GM18517 (cell line): ENCODE data around the gene RBM26.

ENCODE experiments used
- ATAC-seq: cut with Tn5 transposase; IDR thresholded peaks from one replicate; pipeline ENCODE4 v1.9.1; 2021; ENCODE audit warnings: mild to moderate bottlenecking, moderate library complexity; ENCODE audit not compliant: unreplicated experiment

The RBM26 gene, protein sequence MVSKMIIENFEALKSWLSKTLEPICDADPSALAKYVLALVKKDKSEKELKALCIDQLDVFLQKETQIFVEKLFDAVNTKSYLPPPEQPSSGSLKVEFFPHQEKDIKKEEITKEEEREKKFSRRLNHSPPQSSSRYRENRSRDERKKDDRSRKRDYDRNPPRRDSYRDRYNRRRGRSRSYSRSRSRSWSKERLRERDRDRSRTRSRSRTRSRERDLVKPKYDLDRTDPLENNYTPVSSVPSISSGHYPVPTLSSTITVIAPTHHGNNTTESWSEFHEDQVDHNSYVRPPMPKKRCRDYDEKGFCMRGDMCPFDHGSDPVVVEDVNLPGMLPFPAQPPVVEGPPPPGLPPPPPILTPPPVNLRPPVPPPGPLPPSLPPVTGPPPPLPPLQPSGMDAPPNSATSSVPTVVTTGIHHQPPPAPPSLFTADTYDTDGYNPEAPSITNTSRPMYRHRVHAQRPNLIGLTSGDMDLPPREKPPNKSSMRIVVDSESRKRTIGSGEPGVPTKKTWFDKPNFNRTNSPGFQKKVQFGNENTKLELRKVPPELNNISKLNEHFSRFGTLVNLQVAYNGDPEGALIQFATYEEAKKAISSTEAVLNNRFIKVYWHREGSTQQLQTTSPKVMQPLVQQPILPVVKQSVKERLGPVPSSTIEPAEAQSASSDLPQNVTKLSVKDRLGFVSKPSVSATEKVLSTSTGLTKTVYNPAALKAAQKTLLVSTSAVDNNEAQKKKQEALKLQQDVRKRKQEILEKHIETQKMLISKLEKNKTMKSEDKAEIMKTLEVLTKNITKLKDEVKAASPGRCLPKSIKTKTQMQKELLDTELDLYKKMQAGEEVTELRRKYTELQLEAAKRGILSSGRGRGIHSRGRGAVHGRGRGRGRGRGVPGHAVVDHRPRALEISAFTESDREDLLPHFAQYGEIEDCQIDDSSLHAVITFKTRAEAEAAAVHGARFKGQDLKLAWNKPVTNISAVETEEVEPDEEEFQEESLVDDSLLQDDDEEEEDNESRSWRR

DNA sequence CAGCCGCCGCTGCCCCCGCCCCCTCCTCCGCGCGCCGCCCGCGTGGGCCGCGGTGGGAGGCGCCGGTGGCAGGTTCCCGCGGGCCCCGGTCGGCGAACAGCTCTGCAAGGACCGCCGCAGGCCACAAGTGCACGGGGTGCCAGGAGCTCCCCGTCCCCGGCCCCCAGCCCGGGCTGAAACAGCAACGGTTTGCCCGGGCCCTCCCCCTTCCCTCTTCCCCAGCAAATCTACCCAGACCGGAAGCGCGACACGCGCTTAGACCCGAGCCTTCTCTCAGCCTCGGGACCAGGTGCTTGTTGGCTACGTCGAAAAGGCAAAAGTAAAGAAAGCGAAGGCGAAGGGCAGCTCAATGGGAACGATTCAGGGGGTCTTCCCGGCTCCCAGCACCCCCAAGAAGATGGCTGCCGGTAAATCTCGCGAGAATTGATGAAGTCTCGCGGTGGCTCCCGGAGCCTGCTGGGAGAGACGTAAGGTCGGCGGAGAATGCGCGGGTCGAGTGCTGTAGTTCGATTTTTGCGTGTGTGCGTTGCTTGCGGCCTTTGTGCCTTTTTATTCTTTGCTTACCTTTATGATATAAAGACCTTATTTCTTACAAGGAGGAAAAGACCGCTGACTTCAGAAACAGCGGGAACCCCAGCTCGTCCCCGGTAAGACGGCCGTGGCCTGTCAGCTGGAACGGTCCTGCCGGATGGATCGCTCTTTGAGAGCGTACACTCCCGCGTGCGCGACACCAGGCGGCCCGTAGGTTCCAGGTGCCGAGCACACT, at the start of gene RBM26:
Gene RBM26, minus strand, starts transcription at position 425 of the 766 bp plus-strand sequence. CDS start 481 bp downstream, outside the sequence.
- peak; percentile 75 for ATAC-seq

DNA sequence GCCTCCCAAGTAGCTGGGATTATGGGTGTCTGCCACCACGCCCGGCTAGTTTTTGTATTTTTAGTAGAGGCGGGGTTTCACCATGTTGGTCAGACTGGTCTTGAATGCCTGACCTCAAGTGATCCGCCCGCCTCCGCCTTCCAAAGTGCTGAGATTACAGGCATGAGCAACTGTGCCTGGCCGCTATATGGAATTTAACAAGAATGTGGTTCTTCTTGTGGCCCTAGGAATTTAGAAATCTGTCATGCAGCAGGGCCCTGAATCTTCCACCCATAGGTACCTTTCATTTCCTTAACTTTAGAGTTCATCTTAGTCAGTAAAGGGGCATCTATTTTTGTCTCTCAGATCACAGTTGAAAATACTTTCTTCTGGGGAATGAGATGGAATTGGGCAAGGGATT, 49.3 kb upstream of the RBM26 start:
- no peak for ATAC-seq

DNA sequence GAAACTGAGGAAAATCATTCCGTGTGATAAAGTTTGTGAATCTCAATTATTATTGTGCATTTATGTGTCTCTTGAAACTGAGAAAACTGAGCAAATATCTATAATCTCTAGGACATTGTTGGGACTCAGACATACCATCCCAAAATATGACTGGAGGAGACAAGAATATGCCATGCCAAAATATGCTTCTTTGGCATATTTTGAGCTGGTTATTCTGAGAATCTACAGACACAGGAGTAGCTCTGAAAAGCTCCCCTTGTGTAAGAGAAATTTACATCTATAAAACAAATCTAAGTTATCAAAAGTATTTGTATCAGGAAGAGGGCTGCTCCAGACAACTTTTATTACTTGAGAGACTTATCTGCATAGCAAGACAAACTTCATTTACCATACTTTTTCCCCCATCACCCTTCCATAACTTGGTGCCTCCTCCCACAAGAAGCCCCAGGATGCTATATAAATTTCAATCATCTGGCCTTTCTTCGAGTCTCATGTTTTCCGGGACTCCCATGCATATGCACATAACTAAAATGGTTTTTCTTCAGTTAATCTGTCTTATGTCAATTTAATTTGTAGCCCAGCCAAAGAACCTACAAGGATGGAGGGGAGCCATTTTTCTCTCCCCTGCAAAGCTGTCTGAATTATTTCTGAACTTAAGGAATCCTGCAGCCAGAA, 46.3 kb upstream of the RBM26 start:
- no peak for ATAC-seq

DNA sequence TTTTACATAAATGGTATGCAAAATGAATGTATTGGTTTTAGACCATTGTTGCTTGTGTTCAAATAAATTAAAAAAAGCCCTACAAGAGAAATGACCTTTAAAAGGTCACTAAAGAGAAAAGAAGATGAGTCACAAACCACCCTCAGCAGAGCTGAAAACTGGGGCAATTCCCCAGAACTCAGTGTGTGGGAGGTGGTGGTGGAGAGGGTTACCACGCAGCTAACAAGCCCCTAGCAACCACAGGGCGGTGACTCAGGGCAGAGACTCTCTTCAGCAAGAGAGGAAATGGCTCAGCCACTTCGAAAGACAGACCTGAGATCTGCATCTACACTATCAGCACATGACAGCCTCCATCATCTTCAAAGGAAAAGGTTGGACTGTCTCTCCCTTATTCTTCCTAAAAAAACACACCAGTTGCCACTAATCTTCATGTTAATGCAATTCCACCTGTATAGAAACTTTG, 45.5 kb upstream of the RBM26 start:
- peak; percentile 97 for ATAC-seq

DNA sequence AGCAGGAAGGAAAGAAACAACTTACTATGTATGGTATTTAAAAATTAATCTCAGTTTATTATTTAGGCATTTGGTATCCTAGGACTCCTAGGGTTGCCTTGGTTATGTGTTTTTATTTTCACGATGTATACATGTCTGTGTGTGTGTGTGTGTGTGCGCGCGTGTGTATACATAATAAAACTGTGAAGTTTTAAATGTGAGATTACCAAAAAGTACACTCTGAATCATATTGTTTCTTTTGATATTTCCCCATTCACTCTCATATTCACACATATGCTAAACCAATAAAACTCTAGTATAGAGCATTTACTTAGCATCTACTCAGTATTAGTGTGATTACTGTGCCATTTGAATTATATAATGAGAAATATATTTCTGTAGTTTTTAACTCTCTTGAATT, 44.1 kb upstream of the RBM26 start:
- no peak for ATAC-seq

DNA sequence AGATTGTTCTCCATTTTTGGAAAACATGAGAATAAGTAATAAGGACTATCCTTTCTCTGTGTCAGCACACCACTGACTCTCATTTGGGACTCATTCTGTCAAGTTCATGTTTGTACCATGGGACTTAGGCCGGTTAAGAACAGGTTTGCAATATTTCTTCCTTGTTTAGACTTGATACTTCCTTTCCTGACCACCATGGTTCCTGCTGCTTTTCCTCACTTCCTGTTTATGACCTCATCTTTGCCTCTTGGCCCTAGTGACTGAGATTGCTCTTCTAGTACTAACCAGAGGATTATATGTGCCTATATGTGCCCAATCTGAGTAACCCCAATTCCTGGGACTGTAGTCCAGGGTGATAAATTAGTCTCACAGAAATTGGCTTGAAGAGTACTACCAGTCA, 42.4 kb upstream of the RBM26 start:
- peak; percentile 41 for ATAC-seq

DNA sequence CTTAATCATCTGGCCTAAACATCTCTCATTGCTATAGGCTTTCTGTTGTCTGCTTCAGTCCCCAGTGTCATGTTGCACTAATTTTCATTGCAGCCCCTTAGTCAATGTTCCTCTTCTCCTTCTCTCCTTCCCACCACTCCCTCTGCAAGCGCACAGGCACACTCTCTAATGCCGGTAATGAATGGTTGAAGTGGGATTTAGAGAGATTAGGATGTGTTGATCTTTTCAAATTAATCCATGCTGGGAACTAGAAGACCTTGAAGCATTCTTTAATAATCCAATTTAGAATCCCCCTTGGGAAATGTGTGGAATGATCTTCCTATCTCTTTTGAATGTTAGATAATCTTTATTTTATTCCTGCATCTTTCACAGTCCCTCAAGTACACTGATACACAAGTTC, 41.7 kb upstream of the RBM26 start:
- ATAC-seq = no peak

DNA sequence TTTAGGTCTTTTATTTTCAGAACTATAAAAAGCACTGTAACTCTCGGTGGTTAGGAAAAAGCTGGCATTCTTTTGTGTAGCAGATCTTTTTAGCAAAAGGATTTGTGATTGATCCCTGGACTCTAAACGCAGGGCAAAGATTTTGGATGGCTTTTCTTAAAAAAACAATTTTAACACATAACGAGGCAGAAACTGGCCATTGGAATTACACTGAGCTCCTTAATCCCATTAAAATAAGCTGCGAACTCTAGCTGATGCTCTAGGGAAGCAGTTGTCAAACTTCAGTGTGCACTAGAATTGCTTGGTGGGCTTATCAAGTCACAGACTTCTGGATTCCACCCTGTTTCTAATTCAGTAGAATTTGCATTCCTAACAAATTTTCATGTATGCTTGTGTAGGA, 41.1 kb upstream of the RBM26 start:
- ATAC-seq = no peak

DNA sequence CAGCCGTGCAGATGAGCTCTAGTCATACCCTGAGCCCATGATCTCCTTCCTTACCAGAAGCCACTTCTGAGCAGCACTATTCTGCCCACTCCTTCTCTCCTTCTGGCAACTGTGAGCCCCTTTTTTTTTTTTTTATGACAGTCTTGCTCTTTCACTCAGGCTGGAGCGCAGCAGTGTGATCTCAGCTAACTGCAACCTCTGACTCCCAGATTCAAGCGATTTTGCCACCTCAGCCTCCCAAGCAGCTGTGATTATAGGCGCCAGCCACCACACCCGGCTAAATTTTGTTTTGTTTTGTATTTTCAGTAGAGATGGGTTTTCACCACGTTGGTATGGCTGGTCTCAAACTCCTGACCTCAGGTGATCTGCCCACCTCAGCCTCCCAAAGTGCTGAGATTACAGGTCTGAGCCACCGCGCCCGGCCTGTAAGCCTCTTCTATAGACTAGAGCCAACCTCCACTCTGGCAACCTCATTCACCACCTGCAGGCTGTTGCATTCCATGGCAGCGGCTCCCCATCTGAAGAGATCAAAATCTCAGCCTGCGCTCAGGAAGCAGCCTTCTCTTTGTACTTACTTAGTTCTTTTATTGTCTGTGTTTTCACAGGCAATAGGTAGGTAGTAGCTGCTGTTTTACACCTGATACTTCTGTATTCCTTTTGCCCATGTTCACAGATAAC, 40.1 kb upstream of the RBM26 start:
- no peak for ATAC-seq

DNA sequence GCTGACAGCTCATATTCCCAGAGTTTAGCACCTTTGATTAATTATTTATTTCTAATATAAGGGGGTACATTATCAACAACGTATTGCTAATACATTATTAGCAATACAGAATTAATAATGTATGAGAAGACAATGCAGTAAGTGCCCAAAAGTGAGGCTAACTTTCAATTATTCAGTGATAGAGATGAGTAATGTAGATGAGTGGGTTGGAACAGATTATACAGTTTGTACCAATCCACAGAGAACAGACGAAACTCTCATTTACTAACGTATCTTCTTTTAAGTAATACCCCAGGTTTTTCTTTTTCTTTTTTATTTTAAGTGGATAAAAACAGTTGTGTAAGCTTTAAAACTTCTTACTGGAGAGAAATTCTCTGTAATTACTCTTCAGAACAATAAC, 36.7 kb upstream of the RBM26 start:
- no peak for ATAC-seq

DNA sequence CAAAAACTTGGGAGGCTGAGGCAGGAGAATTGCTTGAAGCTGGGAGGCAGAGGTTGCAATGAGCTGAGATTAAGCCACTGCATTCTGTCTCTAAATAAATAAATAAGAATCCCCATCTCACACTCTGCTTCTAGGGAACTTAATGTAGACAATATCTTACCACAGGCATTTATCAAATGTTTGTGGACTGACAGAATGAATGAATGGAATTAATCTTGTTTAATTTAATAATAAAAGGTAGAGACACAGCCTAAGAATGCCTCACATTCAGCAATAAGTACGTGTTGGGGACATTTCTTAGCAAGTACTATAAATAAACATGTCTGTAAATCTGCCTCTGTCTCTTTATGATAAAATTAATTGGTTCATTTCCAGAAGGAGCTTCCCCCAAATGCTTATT, 36.2 kb upstream of the RBM26 start:
- no peak for ATAC-seq

DNA sequence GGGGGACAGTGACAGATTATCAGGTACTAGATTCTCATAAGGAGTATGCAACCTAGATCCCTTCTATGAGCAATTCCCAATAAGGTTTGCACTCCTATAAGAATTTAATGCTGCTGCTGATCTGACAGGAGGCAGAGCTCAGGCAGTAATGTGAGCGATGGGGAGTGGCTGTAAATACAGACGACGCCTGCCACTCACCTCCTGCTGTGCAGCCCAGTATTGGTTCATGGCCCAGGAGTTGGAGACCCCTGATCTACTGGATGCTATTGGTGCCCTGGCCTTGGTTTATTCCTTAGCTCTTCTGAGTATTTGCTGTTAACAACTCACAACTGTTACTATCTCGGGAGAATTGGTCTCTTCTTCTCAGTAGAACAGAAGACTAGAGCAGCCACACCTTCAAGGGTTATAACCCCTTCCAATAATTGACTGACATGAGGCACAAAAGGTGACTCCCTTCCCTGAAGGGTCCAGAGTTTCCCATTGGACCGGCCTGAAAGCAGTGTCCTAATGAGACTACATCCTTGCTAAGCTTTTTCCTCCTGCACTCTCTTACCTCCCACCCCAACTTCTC, 35.0 kb upstream of the RBM26 start:
- ATAC-seq = no peak

DNA sequence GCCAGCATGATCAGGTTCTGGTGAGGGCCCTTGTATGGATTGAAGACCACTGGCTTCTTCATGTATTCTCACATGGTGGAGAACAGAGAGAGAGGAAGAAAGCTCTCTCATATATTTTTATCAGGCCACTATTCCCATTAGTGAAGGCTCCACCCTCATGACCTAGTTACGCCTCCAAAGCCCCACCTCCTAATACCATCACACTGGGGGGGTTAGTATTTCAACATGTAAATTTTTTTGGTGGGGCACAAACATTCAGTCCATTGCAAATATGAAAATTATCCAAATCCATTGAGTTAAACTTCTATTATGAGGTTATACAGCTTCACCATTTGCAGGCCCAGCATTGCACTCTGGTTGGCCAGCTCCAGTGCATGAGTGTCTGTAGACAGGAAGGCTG, 33.2 kb upstream of the RBM26 start:
- ATAC-seq = no peak

DNA sequence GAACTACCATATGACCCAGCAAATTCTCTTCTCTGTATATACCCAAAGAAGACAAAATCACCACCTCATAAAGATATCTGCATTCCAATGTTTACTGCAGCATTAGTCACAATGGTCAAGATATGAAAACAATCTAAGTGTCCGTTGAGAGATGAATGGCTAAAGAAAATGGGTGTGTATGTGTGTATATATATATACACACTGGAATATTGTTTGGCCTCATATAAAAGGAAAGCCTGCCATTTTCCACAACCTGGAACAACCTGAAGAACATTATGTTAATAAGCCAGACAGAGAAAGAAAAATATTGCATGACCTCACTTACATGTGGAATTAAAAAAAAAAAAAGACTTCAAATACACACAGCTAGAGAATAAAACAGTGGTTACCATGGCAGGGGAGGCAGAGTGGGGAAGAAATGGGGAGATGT, 29.5 kb upstream of the RBM26 start:
- no peak for ATAC-seq

DNA sequence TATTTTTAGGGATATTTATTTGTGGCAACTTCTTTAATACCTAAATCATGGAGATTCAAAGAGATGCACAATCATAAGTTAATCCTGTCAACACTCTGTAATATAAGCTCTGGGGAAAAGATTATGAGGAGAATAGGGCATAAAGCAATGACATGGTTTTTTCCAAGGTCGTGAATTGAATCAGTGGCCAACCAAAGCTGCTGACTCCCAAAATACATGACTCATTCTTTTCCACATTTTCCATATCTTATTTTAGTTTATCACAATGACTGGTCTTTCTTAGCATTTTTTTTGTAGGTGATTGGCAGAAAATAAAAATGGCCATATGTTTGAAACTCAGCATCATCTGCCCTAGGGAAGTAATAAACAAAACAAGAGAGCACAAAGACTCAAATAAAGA, 28.5 kb upstream of the RBM26 start:
- no peak for ATAC-seq

DNA sequence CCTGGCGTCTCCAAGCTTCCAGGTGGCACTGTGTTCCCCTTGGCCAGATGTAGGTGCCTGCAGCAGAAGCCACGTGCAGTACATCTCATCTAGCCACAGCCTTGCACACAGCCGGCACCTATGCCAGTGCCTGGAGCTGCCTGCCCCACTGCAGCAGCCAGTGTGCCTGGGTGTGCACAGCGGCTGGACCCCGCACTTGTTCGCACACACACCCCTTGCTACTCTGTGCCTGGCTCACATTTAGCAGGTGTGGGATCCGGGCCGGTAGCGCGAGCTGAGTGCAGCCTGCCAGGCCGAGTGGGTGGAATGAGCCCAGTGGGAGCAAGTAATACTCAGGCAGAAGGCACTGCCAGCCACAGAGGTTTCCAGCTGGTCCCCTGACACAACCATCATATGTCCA, 26.9 kb upstream of the RBM26 start:
- ATAC-seq = no peak

DNA sequence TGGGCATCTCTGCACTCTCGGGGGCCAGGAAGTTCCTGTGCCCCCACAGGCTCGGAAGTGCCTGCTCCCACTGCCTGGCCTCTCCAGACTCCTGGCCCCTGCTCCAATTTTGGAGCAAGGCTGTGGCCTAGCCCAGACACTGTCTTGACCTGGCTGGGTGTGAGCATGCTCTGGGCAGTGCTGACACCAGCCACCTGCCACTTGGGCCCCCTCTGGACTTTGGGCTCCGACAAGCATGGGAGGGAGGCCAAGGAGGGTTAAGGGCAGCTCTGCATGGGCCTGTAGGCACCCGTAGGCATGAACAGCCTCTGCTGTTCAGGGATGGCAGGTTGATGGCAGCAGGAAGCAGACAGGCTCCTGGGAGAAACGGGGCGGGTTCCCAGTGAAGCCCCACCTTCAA, 26.0 kb upstream of the RBM26 start:
- ATAC-seq = no peak

DNA sequence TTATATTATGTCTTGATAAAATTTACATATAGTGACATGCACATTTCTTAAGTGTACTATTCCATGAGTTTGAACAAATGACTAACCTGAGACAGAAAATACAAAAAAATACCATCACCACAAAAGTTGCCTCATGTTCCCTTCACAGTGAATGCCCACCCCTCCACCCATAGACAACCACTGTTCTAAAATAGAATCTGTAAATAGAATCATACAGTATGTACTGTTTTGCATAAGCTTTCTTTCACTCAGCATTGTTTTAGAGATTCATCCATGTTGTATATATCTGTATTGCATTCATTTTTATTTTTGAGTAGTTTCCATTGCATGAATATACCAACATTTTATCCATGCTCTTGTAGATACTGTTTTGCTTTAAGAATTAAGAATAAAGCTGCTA, 23.3 kb upstream of the RBM26 start:
- no peak for ATAC-seq

DNA sequence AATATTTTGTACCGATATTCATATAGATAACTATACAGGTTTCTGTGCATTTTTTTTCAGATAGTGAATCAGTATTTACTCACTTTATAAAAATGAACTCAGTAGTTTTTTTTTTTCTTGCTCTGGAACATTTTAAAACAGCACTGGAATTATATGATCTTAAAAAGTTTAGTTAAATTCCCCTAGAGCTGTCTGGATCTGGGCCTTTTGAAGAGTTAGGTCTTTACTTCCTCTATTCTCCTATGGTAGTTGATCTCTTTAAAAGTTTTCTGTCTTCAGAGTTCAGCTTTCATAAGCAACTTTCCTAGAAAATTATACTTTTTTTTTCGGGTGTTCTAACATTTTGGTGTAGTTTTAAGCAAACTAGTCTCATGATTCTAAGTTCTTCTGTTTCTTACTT, 21.8 kb upstream of the RBM26 start:
- ATAC-seq = no peak

DNA sequence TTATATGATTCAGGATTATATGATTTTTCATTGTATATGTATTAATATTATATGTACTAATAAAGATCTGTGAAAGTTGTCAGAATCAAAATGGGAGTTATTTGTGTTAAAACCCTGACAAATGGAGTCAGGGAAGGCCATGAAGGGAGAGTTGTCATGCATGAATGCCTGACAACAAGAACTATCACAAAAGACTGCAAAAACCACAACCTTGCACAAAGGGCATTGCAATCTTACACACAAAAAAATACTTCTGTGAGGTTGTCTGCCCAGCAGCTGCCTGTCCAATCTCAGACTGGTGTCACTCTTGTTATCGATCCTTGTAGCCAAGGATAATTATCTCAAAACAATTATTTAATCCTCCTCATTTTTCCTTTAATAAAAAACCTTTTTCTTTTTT, 21.2 kb upstream of the RBM26 start:
- ATAC-seq = no peak
